Inferior parietal cortex (tissue), 1 donor: ENCODE data around the gene LDLRAP1.
A peak's percentile ranks its signal among the peaks of the same experiment; 100 is the strongest.
"Not testable (repeated sequence)": the region's sequence is repeated elsewhere in the genome, so short reads cannot be mapped to it uniquely, and the experiment has no call there.

Experiments
- DNase-seq: peaks from one replicate; pipeline ENCODE4 v3.0.0-alpha.2; 2016; ENCODE audit errors: extremely low spot score

LDLRAP1 gene, protein sequence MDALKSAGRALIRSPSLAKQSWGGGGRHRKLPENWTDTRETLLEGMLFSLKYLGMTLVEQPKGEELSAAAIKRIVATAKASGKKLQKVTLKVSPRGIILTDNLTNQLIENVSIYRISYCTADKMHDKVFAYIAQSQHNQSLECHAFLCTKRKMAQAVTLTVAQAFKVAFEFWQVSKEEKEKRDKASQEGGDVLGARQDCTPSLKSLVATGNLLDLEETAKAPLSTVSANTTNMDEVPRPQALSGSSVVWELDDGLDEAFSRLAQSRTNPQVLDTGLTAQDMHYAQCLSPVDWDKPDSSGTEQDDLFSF

DNA sequence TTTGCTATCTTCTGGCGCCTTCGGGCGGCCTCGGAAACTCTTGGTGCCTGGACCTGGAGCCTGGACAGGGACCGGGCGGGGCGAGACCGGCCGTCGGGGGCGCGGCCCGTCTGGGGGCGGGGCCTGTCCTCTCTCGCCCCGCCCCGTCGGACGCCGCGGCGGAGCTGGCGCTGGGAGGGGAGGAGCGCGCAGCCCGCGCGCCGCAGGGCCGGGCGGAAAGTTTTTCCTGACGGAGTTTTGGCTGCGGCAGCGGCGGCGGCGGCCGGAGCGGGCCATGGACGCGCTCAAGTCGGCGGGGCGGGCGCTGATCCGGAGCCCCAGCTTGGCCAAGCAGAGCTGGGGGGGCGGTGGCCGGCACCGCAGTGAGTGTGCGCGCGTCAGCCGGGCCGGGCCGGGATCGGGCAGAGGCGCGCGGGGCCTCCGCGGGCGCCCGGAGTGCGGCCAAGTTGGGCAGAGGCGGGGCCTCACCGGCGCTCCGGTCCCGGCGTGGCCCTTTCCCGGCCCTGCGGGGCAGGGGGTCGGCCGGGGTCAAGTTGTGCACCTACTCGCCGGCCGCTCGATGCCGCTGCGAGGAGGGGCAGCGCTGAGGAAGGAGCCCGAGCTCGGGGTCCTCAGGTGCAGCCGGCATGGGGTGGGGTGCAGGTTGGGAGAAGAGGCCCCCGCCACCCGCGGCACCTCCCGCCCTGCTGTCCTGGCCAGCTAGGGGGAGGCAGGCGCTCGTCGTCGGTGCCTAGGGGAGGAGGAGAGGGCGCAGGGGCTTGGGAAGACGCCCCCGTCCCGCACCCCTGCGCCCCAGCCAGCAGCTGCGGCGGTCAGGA, at the start of gene LDLRAP1:
LDLRAP1 (plus strand) TSS at position 182 of the 818 bp plus-strand sequence; CDS start at position 275, 93 bp downstream.
- DNase-seq = peak; percentile 69

DNA sequence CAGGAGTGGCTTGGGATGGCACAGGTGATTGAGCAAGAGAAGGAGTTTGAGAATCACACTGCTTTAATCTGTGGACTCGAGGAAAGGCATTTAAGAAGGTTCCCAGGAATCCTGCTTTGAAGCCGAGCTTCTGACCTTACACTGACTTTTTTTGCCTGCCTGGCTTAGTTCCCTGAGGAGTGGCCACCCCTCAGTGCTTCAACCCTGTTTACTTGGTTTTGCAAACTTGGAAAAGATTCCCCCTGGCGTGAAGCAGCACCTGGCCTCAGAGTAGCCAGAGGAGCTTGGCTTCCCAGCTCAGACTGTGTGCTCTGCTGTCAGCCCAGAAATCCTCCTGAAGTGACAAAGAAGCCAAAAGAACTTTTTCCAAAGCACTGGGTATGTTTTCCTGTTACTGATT, 48.5 kb upstream of the LDLRAP1 start:
- no peak for DNase-seq

DNA sequence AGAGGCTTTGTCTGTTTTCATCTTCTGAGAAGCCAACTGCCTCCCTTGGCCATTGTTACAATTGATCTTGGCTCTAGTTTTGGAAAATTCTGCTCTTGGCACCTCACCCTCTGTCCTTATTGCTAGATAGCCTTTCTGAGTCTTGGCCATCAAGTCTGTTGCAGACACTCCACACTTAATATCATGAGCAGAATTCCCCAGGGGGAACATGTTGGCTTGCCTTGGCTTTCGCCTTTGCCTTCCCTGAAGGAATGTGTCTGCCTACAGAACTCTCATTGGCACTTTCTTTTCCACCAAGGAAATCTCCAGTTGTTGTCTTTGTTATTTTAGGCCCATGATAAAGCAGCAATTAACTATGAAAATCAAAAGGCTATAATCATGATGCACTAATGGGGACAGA, 42.7 kb upstream of the LDLRAP1 start:
- no peak for DNase-seq

DNA sequence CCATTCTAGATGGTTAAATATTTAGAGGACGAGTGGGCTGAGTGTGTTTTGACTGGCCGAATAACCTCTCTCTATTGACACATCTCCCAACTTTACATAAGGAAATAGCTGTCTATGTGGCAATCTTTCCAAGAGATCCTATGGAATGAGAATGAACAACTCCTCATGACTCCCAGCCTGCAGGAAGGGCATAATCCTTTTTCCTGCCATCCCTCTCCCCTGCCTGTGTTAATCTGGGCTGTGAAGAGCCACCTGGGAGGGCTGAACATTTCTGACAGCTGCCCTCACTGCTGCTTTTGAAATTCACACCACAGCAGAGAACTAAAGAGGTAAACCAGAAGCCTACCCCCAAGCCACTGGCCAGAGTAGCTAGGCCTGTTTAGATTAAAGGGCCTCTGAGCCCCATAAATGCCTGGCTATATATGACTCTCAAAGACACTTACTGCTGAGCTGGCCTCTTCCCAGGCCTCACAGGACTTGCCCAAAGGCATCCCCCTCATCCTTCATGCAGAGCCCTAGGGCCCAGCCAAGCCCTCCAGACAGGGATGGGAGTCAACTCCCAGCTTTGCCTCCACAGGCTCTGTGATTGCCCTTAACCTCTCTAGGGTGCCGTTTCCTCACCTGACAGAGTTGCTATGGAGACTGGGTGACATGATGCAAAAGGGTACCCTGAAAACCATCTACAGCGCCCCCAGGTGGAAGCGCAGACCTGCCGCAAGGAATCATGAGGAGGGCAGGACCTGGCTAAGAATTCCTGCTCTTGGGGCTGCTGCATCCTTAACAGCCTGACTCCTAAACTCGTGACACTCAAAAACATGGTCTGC, 42.0 kb upstream of the LDLRAP1 start:
- no peak for DNase-seq

DNA sequence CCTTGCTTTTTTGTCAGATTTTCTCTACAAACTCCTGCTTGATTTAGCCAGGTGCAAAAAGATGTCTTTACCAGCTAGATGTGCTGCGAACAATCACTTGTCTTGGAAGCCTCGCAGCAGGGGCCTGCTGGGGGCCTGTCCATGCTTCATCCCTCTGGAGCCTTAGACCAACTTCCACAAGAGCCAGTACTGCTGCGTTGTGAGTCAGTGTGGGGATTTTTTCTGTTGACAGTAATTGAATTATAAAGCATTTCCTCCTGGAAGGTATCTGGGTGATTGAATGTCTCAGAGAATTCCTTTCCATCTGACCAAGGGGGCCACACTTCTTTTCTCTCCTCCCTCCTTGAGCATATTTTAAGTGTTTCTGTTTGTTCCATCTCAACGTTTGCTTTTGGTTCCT, 40.4 kb upstream of the LDLRAP1 start:
- DNase-seq = no peak

DNA sequence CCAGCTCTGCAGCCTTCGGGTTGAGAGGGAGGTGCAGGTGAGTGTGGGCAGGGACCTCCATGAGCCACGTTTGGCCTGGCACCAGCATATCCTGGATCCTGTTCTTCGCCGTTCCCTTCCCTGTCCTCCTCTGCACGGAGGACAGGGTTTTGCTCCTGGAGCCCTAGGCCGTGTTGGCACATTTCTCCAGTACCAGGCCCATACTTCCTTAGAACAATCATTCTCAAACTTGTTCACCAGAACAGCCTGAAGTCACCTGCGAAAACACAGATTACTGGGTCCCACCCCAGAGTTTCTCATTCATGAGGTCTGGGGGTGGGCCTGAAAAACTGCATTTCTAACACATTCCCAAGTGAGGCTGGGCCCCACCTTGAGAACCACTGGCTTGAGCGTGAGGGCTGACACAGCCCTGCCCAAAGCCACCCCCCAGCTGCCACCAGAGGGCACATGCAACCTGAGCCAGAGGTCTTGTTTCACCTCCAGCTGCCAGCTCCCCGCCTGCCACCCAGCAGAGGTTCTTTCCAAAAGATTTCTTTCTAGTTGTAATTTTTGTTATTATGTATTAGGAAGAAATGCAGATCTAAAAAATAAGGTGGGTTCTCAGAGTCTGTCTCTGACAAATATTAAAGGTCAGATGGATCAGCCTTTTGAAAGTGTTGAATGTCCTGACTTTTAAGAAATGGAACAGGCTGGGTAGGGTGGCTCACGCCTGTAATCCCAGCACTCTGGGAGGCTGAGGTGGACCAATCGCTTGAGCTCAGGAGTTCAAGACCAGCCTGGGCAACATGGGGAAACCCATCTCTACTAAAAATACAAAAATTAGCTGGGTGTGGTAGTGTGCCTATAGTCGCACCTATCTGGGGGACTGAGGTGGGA, 39.6 kb upstream of the LDLRAP1 start:
- no peak for DNase-seq

DNA sequence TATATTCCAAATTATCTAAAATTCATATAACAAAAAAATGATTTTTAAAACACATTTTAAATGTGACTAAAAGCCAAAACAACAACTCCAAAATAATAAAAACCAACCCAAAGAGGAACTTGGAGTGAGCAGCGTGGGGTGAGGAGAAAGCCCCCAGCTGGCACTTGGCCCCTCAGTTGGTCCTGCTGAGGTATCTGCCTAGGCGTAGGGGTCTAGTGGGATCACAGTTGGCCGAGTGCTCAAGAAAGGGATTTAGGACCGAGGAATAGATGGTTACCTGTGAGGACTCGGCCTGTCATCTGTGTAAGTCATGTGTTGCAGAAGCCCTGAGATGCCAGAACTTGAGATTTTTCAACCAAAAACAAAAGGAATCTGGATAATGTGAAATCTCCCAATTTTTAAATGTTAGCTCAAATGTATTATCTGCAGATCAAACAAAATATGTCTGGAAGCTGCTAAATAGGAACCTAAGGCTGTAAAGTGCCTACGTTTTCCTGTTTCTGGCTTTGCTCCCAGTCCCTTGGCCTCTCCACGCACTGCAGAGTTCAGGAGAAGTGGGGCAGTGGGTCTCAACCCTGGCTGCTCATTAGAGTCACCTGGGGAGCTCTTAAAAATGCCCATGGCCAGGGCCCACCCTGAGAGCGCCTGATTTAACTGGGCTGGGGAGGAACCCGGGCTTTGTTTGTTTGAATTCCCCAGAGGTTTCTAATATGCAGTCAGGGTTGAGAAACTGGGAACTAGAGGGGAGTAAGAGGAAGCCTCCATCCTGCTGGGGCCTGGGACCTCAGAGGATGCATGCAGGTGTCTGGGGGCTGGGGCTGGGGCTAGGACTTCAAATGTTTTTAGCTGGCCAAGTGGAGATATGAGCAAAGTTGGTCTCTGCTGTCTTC, 38.5 kb upstream of the LDLRAP1 start:
- DNase-seq = no peak

DNA sequence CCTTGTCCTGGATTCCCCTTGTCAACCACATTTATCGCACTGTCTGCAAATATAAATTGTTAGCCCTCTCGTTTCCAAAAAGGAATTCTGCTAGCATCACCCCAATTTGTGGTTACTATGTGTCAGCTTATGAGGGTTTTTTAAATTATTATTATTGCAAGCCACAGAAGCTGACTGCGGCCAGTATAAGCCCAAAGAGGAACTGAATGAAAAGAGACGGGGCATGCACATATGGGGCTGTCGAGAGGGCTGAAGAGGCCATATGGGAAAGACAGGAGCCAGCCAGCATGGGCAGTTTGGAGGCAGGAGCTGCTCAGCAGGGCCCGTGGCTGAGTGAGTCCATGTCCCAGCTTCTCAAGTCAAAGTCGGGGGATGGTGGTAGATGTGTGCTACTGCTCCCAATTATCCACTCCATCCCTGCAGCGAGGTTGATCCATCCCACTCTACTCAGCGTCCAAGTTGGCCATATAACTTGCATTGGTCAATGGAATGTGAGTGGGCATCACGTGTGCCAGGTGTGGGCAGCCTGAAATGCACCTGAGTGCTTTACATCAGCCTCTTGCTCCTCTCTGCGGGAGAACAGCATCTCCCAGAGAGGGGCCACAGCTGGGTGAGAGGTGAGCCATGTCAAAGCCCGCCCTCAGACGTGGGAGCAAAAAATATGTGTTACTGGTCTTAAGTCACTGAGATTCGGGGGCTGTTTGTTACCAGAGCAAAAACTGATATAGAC, 37.6 kb upstream of the LDLRAP1 start:
- DNase-seq = no peak

DNA sequence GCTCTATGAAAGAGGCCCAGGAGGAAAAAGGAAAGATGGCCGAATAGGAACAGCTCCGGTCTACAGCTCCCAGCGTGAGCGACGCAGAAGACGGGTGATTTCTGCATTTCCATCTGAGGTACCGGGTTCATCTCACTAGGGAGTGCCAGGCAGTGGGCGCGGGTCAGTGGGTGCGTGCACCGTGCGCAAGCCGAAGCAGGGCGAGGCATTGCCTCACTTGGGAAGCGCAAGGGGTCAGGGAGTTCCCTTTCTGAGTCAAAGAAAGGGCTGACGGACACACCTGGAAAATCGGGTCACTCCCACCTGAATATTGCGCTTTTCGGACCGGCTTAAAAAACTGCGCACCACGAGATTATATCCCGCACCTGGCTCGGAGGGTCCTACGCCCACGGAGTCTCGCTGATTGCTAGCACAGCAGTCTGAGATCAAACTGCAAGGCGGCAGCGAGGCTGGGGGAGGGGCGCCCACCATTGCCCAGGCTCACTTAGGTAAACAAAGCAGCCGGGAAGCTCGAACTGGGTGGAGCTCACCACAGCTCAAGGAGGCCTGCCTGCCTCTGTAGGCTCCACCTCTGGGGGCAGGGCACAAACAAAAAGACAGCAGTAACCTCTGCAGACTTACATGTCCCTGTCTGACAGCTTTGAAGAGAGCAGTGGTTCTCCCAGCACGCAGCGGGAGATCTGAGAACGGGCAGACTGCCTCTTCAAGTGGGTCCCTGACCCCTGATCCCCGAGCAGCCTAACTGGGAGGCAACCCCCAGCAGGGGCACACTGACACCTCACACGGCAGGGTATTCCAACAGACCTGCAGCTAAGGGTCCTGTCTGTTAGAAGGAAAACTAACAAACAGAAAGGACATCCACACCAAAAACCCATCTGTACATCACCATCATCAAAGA, 36.6 kb upstream of the LDLRAP1 start:
- not testable (repeated sequence) for DNase-seq

DNA sequence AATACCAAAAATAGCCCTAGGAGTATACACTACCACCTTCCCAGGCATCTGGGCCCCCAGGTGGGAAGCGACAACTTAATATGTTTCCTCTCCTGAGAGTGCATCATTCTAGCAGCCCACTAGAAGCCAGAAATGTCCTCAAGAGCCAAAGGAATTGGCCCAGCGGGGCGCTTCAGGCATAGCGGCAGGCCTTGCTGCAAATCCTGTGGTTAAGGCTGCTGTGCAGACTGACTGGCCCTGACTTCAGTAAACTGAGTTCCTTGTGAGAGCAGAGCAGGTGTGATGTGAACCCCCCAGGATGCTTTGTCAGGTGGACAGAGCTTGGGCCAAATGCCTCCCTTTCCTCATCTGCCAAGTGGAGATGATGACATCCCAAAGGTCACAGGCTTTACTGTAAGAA, 29.7 kb upstream of the LDLRAP1 start:
- DNase-seq = no peak

DNA sequence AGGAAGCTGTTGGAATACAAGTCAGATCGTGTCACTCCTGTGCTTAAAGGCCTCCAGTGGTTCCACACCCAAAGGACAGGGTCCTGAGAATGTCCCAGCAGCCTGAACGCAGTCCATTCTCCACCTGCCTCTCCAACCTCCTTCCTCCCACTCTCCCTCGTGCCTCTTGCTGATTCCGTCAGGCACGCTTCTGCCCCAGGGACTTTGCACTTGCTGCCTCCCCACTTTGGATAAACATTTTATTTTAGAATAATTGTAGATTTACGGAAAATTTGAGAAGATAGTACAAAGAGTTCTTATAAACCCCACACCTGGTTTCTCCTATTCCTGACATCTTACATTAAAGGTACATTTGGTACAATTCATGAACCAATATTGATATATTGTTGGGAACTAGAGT, 28.4 kb upstream of the LDLRAP1 start:
- no peak for DNase-seq

DNA sequence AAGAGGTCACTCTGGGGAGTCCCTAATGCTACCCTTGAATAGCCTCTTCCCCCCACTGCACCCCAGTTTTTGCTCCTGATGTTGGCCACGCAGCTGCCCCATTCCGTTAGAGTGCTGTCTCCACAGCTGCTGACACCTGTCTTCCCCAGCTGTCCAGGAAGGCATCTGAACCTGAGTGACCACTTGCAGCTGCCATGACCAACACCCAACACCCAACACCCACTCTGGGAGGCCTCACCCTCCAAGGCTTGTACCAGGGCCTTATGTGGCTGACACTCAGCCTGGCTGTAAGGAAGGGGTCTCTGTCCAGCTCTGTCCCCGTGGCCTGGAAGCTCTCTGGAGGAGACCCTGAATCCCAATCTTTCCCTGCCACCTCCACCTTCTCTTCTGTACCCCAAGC, 26.7 kb upstream of the LDLRAP1 start:
- DNase-seq = no peak

DNA sequence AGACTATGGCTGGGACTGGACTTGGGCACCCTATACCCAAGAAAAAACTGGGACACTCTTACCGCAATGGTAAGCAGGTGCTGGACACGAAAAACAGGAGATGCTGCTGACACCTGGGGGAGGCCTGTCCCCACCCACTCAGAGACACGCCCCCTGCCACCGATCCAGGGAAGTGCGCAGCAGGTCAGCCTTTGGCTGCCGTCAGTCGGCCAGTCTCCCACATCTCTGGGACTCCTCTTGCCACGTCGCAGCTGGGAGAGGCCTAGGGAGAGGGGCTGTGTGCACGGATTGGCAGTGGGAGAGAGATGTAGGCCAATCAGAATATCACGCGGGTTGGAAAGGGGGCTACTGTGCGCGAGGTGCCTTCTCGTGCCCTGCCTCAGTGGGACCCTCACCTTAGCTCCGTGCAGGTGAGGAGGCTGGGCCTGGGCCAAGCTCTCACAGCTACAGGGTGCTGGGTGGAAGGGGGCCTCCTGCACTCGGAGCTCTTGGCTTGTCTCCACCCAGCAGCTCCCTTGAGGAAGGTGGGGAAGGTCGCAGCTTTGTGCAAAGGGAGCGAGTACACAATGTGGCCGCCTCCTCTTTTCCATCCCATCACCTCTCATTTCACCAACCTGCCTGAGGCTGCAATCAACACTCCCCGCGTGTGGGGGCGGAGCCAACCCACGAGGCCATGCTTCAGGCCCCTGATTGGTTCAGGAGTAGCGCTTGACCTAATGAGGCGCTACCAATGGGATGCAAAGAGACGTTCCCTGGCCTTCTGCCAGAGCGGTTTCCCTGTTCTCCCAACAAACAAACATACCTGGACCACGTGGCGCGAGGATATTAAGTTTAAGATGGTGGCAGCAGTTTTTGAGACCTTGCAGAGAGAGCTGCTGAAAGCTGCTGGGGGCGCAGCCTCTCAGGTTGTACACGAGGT, 25.7 kb upstream of the LDLRAP1 start:
- no peak for DNase-seq

DNA sequence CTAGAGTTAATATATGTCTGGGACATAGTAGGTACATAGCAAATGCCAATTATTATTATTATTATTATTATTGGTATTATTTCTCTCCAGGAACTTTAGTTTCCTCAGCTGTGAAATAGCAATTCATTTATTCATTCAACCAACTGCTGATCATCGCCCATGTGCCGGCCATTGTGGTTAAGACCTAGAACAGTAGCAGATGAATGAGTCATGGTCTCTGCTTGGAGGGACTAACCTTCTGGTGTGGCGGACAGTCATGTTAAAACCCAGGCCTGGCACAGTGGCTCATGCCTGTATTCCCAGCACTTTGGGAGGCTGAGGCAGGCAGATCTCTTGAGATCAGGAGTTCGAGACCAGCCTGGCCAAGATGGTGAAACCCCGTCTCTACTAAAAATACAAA, 23.8 kb upstream of the LDLRAP1 start:
- no peak for DNase-seq

DNA sequence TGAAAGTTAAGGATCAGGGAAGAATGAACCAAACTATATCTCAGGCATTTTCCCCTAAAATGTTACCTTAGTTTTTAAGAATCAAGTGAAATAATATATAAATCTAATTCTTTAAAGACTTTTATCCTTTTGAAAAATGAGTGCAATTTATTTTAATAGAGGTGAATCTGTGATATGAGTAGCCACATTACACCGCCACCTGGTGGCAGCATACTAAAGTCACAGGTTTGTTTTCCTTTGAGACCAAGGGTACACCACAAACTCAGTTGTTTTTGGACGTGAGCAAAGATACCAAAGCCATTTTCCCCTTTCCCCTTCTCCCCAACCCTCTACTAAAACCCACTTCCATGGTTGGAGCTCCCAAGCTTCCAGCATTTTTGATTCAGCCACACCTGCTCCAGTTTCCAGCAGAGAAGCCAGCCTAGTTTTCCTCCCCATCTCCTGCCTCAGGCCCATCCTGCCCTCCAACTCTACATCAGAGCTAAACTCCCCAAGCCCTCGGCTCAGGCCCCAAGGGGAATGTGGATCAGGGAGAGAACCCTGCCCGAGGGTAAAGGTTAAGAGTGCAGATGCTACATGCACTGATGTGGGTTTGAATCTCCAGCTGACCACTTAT, 22.9 kb upstream of the LDLRAP1 start:
- peak; percentile 87 for DNase-seq

DNA sequence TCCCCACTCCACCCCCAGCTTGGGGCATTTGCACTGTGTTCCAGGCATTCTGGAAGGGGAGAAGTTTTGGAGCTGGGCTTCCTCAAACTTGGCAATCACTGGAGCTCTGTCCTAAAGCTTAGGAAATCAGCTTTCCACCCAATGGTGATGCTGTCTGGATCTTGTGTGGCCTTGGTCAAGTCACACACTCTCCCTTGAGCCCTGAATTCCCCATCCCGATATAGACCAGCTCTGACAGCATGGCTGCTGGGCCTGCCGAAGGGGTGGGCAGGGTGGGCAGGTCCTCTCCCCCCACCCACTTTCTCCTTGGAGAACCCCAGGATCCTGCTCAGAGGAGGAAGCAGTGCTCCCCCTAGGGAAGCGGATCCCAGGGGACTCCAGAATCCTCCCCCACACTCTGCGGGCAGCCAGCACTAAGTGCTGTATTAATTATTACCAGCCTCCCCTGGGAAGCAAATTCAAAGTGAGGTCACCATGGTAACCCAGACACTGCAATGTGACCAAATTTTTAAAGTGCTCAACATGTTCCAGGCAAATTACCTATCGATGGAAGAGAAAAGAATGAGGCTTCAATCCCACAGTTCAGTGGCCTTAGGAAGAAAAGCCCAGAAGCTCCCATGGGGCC, 21.3 kb upstream of the LDLRAP1 start:
- DNase-seq = no peak

DNA sequence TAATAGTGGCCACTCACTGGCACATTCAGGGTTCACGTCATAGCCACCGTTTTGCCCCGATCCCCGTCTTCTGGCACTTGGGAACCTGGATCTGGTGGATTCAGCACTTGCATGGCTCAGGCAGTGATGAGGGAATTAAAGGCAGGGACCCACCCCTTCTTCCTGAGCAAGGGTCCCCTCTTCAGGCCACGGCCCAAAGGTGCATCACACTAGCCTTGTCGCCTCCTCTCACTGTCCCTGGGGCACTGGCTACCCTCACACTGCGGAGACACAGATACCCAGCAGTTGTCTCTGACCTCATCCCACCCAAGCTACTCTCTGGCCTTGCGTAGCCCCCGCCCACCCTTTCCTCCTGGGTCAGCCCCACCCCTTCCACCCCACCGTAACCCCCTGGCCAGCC, 19.9 kb upstream of the LDLRAP1 start:
- no peak for DNase-seq
